IMR-90 (cell line): Measurements from ENCODE around the gene ARL6IP5. TPM values are rescaled to one million over a fixed set of nuclear protein-coding genes. Genes with fewer than 3 reads are reported as not detected.

Source experiments
- ATAC-seq: fragments of 200-7000 bp; cut with Tn5 transposase; 2 replicates; pipeline ENCODE4 v1.9.1; 2020; ENCODE audit warnings: low read depth, mild to moderate bottlenecking, moderate library complexity
- BruUV-seq: library from RNA; stranded (reverse); fragments of 400-500 nt; replicated peaks from 2 replicates; lab custom pipeline; 2021; lab: Mats Ljungman, UMichigan
- CTCF ChIA-PET: fragments of 300-600 bp; formaldehyde crosslinking; extraction: SDS; loops from one replicate; lab custom pipeline; 2021; ENCODE audit warnings: antibody characterized with exemption; lab: Yijun Ruan, JAX
- POLR2A ChIA-PET: fragments of 300-600 bp; sonication (Branson Sonifier 250); formaldehyde crosslinking; loops from one replicate; lab custom pipeline; 2022; ENCODE audit warnings: antibody characterized with exemption; ENCODE audit not compliant: unreplicated experiment; lab: Charles Lee
- DNase-seq: peaks from one replicate; pipeline ENCODE4 v3.0.0; 2013
- H2AFZ ChIP-seq: replicated peaks from 2 replicates; pipeline ENCODE3; 2013; ENCODE audit warnings: low read length, mild to moderate bottlenecking; ENCODE audit not compliant: poor library complexity
- H2AK5ac ChIP-seq: 2 replicates; pipeline ENCODE4 v1.6.1; 2013; ENCODE audit warnings: low read depth, low read length, inconsistent platforms
- H2AK9ac ChIP-seq: replicated peaks from 2 replicates; pipeline ENCODE3; 2013; ENCODE audit warnings: mild to moderate bottlenecking, low read depth, low read length, moderate library complexity; ENCODE audit not compliant: poor library complexity
- H2BK120ac ChIP-seq: 2 replicates; pipeline ENCODE4 v1.6.1; 2013; ENCODE audit warnings: low read depth, low read length, inconsistent platforms
- H2BK15ac ChIP-seq: 3 replicates; pipeline ENCODE4 v1.6.1; 2013; ENCODE audit warnings: low read depth, low read length, inconsistent platforms
- H2BK20ac ChIP-seq: 2 replicates; pipeline ENCODE4 v1.6.1; 2013; ENCODE audit warnings: low read depth, mild to moderate bottlenecking, inconsistent platforms, low read length, moderate library complexity
- H2BK5ac ChIP-seq: 2 replicates; pipeline ENCODE4 v1.6.1; 2013; ENCODE audit warnings: mild to moderate bottlenecking, low read depth, low read length, inconsistent platforms; ENCODE audit not compliant: poor library complexity, severe bottlenecking
- H3K14ac ChIP-seq: replicated peaks from 2 replicates; pipeline ENCODE4 v1.6.1; 2013; ENCODE audit warnings: low read depth, low read length, inconsistent platforms
- H3K18ac ChIP-seq: 2 replicates; pipeline ENCODE4 v1.6.1; 2013; ENCODE audit warnings: low read depth, low read length, control low read depth
- H3K23ac ChIP-seq: 2 replicates; pipeline ENCODE4 v1.6.1; 2013; ENCODE audit warnings: low read depth, low read length, inconsistent platforms
- H3K27ac ChIP-seq: 2 replicates; pipeline ENCODE4 v1.5.1; 2013; ENCODE audit warnings: mild to moderate bottlenecking, control low read depth, low read length; ENCODE audit not compliant: insufficient read depth
- H3K27me3 ChIP-seq: 2 replicates; pipeline ENCODE4 v1.6.1; 2013; ENCODE audit warnings: low read length; ENCODE audit not compliant: control insufficient read depth, insufficient read depth
- H3K36me3 ChIP-seq: 2 replicates; pipeline ENCODE4 v1.6.1; 2013; ENCODE audit warnings: low read length, mixed read lengths; ENCODE audit not compliant: control insufficient read depth, insufficient read depth
- H3K4ac ChIP-seq: 2 replicates; pipeline ENCODE4 v1.6.1; 2013; ENCODE audit warnings: low read depth, low read length, inconsistent platforms
- H3K4me1 ChIP-seq: 2 replicates; pipeline ENCODE4 v1.6.1; 2013; ENCODE audit warnings: low read length, mixed read lengths; ENCODE audit not compliant: control insufficient read depth, insufficient read depth
- H3K4me2 ChIP-seq: 2 replicates; pipeline ENCODE4 v1.6.1; 2013; ENCODE audit warnings: low read depth, mild to moderate bottlenecking, control low read depth, low read length, moderate library complexity
- H3K4me3 ChIP-seq: 2 replicates; pipeline ENCODE4 v1.5.1; 2013; ENCODE audit warnings: low read depth, mild to moderate bottlenecking, control low read depth, low read length, moderate library complexity; ENCODE audit not compliant: insufficient read depth
- H3K56ac ChIP-seq: 2 replicates; pipeline ENCODE4 v1.6.1; 2013; ENCODE audit warnings: low read length, inconsistent platforms; ENCODE audit not compliant: insufficient read depth; ENCODE audit errors: extremely low read depth
- H3K79me1 ChIP-seq, 2 experiments: 2 replicates each; pipeline ENCODE4 v1.6.1; 2013; ENCODE audit warnings: low read length in 2 of 2, inconsistent platforms in 1 of 2, low read depth in 1 of 2
- H3K9ac ChIP-seq: 2 replicates; pipeline ENCODE4 v1.6.1; 2013; ENCODE audit warnings: low read depth, low read length, control low read depth
- H3K9me1 ChIP-seq: 2 replicates; pipeline ENCODE4 v1.6.1; 2013; ENCODE audit warnings: low read length, inconsistent platforms; ENCODE audit not compliant: insufficient read depth
- H3K9me3 ChIP-seq: 2 replicates; pipeline ENCODE4 v1.6.1; 2013; ENCODE audit warnings: low read length; ENCODE audit not compliant: control insufficient read depth, insufficient read depth
- H4K20me1 ChIP-seq: 2 replicates; pipeline ENCODE4 v1.6.1; 2013; ENCODE audit warnings: low read length, inconsistent platforms; ENCODE audit not compliant: insufficient read depth
- H4K5ac ChIP-seq: 2 replicates; pipeline ENCODE4 v1.6.1; 2013; ENCODE audit warnings: mild to moderate bottlenecking, low read depth, low read length, control low read depth
- H4K8ac ChIP-seq, 2 experiments: 2 replicates each; pipeline ENCODE4 v1.6.1; 2013; ENCODE audit warnings: low read depth in 2 of 2, low read length in 2 of 2, control low read depth in 1 of 2, inconsistent platforms in 1 of 2
- H4K91ac ChIP-seq: 2 replicates; pipeline ENCODE4 v1.6.1; 2013; ENCODE audit warnings: low read depth, low read length, inconsistent platforms; ENCODE audit not compliant: insufficient read depth
- BHLHE40 ChIP-seq: fragments of 150-350 bp; IDR thresholded peaks from 2 replicates; pipeline ENCODE4 v1.6.1; 2016; ENCODE audit warnings: mild to moderate bottlenecking, low read depth, low read length
- ELK1 ChIP-seq: fragments of 150-350 bp; IDR thresholded peaks from 2 replicates; pipeline ENCODE4 v1.6.1; 2016; ENCODE audit warnings: low read depth, mild to moderate bottlenecking, low read length, moderate library complexity, borderline replicate concordance
- FOS ChIP-seq: fragments of 150-350 bp; IDR thresholded peaks from 2 replicates; pipeline ENCODE4 v1.6.1; 2016; ENCODE audit warnings: low read depth, low read length
- MAFK ChIP-seq: IDR thresholded peaks from 2 replicates; pipeline ENCODE4 v1.6.1; 2012; ENCODE audit warnings: low read depth, low read length, improper control_type of control experiment
- NFE2L2 ChIP-seq: fragments of 150-350 bp; IDR thresholded peaks from 2 replicates; pipeline ENCODE4 v1.6.1; 2016; ENCODE audit warnings: low read depth, mild to moderate bottlenecking, low read length
- RCOR1 ChIP-seq: IDR thresholded peaks from 2 replicates; pipeline ENCODE4 v1.6.1; 2012; ENCODE audit warnings: mild to moderate bottlenecking, low read length, improper control_type of control experiment; ENCODE audit not compliant: insufficient replicate concordance
- WGBS, 2 experiments: methylation state at CpG; one replicate each; pipeline versions ENCODE4 v1.1.5 to v1.1.7; 2013; ENCODE audit warnings: missing lambda C conversion rate in 2 of 2; ENCODE audit not compliant: insufficient read length in 1 of 2; ENCODE audit errors: extremely low coverage in 2 of 2; 5-methylcytosine and 5-hydroxymethylcytosine counted together
- dilution Hi-C: fragments of 300-500 bp; cut with HindIII; formaldehyde crosslinking; loops from one replicate; pipeline ENCODE4 v1.14.3; 2018; ENCODE audit warnings: low sequenced_read_pairs; ENCODE audit not compliant: unreplicated experiment
- in situ Hi-C: fragments of 300-500 bp; cut with MboI; formaldehyde crosslinking; loops from 3 replicates; pipeline ENCODE4 v1.14.3; 2019; ENCODE audit warnings: low sequenced_read_pairs, inconsistent platforms, mixed read lengths
- intact Hi-C: fragments of 100-400 bp; cut with micrococcal nuclease; formaldehyde crosslinking; loops from 2 replicates; pipeline ENCODE4 v1.10.0; 2022
- polyA plus RNA-seq, 3 experiments: library from polyadenylated mRNA; depleted of rRNA; stranded (reverse); fragments of >200 nt; gene quantifications; 2 replicates each; pipeline ENCODE4 v1.2.3, GENCODE V29; 2012; ENCODE audit warnings: low replicate concordance in 1 of 3
- total RNA-seq: library from RNA; depleted of rRNA; stranded (reverse); fragments of >200 nt; gene quantifications from 2 replicates; pipeline ENCODE4 v1.2.3, GENCODE V29; 2012
- TF ChIP-seq, protein P1 (sequence below): conservative IDR thresholded peaks from 2 replicates; pipeline ENCODE4 v1.5.1; 2012; ENCODE audit warnings: mild to moderate bottlenecking, low read depth, low read length, improper control_type of control experiment

The ARL6IP5 gene
- total and polyA plus RNA-seq, 2 of the 4 experiments (the other 2 are of a cell fraction), result 76.4 to 98.8 TPM

GRCh38 chr3:69091389-69092029 lies 6.8 kb downstream of the ARL6IP5 start:
- dilution Hi-C loops (no loop called here), in situ Hi-C loops (no loop called here), intact Hi-C loops (no loop called here)
- H2BK20ac ChIP-seq, result no peak overlapping the region
- no peak overlapping the region for H2AK9ac ChIP-seq
- H3K79me1 ChIP-seq, result peaks cover 24 to 80% of the 10 kb centered on the region in 2 experiments
- H3K9me1 ChIP-seq, result peaks cover 30% of the 10 kb centered on the region
- DNase-seq (no peak), ATAC-seq (no peak)
- TF ChIP-seq, protein P1, sequence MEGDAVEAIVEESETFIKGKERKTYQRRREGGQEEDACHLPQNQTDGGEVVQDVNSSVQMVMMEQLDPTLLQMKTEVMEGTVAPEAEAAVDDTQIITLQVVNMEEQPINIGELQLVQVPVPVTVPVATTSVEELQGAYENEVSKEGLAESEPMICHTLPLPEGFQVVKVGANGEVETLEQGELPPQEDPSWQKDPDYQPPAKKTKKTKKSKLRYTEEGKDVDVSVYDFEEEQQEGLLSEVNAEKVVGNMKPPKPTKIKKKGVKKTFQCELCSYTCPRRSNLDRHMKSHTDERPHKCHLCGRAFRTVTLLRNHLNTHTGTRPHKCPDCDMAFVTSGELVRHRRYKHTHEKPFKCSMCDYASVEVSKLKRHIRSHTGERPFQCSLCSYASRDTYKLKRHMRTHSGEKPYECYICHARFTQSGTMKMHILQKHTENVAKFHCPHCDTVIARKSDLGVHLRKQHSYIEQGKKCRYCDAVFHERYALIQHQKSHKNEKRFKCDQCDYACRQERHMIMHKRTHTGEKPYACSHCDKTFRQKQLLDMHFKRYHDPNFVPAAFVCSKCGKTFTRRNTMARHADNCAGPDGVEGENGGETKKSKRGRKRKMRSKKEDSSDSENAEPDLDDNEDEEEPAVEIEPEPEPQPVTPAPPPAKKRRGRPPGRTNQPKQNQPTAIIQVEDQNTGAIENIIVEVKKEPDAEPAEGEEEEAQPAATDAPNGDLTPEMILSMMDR, result no peak
- TF ChIP-seq FOS (no peak), MAFK (no peak), ELK1 (no peak), NFE2L2 (no peak), BHLHE40 (no peak), RCOR1 (no peak)
- ChIA-PET CTCF (no interaction called here), POLR2A (interaction anchor here (0.5 to 0.6 kb wide), 3 partner anchors 13 to 594 kb away, joined by 4 read pairs; no protein-coding TSS in a partner anchor)
- no peak overlapping the region for H3K14ac ChIP-seq
- H2AFZ ChIP-seq, result no peak overlapping the region
- peaks cover 55% of the 10 kb centered on the region; the same call in 1 of the 2 replicates for H4K20me1 ChIP-seq
- H3K9ac ChIP-seq, result no peak overlapping the region
- no peak overlapping the region for H3K23ac ChIP-seq
- no CpG with 5 or more reads among the region's 5 CpGs for WGBS, 2 experiments
- H3K4me1 ChIP-seq, result peaks cover 20% of the 10 kb centered on the region
- no peak overlapping the region for H2AK5ac ChIP-seq
- BruUV-seq, result no TSS peak
- no peak overlapping the region for H3K4me3 ChIP-seq
- no peak overlapping the region for H3K27ac ChIP-seq
- H3K18ac ChIP-seq, result no peak overlapping the region
- H3K36me3 ChIP-seq, result peaks cover 7% of the 10 kb centered on the region
- no peak overlapping the region for H3K4ac ChIP-seq
- H2BK15ac ChIP-seq, result no peak overlapping the region
- no peak overlapping the region for H4K8ac ChIP-seq
- no peak overlapping the region for H2BK5ac ChIP-seq
- no peak overlapping the region for H4K91ac ChIP-seq
- H4K5ac ChIP-seq, result no peak overlapping the region
- H3K27me3 ChIP-seq, result no peaks in the 10 kb centered on the region
- H3K4me2 ChIP-seq, result no peak overlapping the region
- H2BK120ac ChIP-seq, result no peak overlapping the region
- H3K56ac ChIP-seq, result no peak overlapping the region
- no peaks in the 10 kb centered on the region for H3K9me3 ChIP-seq
